HL-60/S4 (cell line): ENCODE results near the gene TRABD.

ENCODE experiments used
- in situ Hi-C: fragments of 300-500 bp; cut with MboI; formaldehyde crosslinking; loops from 2 replicates; pipeline ENCODE4 v1.14.3; 2022; ENCODE audit warnings: low sequenced_read_pairs

The TRABD gene

DNA sequence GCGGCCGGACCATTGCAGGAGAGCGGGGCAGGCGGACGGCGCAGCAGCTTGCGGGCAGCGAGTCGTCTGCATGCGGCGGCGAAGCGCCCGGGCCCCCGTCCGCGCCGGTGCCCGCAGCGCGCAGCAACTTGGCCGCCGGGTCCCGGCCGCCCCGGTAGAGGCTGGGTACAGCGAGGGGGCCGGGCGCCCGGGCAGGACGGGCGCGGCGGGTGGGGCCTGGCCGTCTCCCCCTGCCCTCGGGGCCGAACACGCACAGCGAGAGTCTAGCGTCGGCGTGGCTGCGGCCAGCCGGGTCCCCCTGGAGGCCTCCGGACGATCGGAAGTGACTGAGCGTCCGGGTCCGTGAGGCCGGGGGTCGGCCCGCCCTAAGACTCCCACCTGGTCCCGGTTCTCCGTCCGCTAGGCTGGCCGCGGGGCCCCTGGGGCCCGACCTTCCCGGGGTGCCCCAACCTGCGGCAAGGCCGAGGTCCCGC lies 775 bp upstream of the TRABD start:
- in situ Hi-C loops = no loop called here

GRCh38 chr22:50186181-50186714 lies 535 bp downstream of the TRABD start:
- in situ Hi-C loops = no loop called here

DNA sequence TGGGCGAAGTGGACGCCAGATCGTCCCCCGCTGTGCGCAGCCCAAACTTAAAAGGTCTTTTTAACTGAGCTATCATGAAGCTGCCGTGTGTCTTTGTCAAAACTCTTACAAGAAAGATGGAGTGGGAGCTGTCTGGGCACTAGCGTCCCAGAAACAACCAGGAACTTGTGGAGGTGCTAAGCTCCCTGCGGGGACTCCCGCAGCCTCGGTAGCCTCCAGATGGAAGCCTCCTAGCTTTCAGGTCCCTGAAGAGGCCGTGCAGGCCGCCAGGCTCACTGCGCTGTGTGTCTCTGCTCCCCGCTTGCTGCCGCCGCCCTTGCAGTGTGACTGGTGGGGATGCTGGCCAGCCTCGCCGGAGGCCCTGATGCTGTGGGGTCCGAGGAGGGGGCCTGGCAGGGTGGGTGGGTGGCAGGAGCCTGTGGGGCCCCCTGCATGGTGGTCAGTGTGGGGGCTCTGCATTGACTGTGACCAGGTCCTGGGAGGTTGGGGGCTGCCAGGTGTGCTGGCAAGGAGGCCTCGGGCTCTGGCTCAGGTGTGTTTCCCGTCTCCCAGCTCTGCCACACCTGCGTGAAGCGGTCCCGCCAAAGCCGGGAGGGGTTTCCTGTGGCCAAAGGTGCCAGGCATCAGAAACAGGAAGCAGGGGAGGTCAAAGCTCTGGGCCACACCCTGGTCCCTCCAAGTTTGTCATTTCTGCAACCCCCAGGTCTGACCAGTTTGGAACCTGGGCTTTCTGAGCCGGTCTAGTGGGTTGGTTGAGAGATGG lies 1.2 kb downstream of the TRABD start:
- in situ Hi-C loops = no loop called here

- in situ Hi-C loops = no loop called here
Observed at GRCh38 chr22:50188356-50188755, 2.6 kb downstream of the TRABD start.

DNA sequence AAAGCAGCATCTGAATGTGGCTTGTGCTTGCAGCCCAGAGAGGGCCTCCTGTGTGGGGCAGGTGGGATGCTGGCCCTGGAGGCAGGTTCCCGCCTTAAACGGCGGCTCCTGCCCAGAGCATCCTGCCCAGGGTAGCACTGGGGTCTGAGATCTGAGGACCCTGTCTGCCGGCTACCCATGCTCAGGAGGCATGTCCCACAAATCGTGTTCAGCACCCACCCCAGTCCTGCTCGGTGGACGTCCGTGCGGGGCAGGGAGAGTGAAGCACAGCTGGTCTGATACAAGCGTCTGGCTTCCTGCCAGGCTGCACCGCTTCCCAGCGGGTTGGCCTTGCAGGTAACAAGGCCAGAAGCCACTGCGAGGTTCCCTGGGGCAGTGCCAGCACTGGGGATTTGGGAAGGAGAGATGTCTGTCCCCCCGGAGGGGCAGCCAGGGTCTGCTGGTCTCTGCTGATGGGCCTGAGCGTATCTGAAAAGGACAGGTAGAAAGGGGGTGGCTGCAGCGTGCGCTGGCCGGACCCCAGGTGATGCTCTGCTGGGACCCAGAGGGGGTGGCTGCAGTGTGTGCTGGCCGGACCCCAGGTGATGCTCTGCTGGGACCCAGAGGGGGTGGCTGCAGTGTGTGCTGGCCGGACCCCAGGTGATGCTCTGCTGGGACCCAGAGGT lies 3.6 kb downstream of the TRABD start:
- in situ Hi-C loops = no loop called here

GRCh38 chr22:50189849-50190181 lies 4.1 kb downstream of the TRABD start:
- in situ Hi-C loops = no loop called here

- in situ Hi-C loops = no loop called here
Observed at GRCh38 chr22:50190182-50190940, 4.6 kb downstream of the TRABD start.

DNA sequence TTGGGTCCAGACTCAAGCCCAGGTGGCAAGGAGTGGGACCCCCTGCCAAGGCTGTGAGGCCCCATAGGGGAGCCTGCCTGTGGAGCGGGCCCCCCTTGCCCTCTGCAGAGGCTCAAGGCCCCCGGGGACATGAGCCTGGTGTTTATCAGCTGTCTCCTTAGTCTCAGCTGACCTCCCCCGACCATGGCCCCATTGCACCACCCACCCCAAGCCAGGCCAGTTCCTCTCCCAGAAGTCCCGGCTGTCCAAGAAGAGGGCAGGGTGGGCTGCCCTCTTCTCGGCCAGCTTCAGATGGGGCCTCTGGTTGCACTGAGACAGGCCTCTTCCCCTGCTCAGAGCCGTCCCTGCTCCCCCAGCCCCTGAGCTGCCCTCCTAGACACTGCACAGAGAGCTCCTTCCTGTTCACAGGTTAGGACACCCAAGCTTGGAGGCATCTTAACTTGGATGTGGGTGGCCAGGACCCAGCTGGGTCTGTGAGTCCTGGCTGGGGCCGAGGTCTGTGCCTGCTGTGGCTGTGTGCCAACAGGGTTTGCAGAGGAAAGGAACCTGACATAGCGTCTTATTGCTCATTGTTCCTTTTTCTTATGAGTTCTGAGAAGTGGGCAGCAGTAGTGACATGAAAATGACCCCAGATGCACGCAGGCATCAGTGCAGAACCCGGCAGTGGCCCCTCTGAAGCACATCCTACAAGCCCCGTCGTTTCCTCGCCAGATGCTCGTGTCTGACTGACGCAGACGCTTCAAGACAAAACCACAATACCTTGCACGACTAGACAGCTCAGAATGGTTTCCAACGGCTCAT lies 5.4 kb downstream of the TRABD start:
- in situ Hi-C loops = no loop called here

DNA sequence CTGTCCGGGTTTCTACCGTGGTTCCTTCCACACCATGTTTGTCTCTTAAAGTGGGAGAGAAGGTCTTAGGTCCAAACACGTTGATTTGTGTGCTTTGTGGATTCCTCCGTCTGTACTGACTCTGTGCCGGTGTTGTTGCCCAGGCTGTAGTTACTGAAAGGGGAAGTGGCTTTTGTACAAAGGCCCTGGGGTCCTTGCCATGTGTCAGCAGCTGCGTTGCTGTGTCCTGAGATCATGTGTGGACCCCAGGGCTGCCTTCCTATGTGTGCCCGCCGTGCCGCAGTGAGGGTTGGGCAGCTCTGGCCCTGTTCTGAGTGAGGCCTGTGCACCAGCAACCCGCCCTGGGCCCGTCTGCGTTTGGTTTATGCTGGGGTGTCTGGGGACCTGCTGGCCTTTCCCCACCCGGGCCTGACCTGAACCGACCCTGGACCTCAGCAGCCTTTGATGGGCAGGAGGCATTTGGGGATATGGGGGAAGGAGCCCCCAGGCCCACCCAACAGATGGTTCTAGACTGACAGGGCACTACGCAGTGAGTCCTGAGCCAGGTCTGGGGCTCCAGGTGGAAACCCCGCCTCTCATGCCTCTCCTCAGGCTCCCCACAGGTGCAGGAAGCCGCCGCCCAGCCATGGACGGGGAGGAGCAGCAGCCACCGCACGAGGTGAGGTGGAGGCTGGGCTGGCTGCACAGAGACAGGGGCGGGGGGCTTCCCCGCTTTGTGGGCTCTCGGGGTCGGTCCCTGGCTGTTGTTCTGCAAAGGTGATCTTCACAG lies 6.9 kb downstream of the TRABD start:
- in situ Hi-C loops = no loop called here

DNA sequence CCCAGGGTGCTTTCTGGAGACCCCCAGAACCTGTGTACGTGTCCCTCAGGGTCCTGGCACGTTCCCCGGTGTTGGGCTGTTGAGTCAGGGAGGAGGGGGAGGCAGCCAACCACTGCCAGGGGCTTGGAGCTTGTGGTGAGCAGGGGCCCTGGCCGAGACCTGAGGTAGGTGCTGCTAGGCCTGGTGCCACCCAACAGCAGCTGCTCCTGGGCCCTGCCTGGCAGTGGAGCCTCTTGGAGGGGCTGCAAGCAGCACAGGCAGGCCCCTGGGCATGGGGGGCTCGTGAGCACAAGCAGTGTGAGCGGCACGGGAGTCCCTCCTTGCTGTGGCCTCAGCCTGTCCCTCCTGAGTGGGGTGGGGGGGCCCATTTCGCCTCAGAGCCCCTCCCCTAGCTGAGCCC lies 7.9 kb downstream of the TRABD start:
- in situ Hi-C loops = no loop called here

- in situ Hi-C loops = no loop called here
Observed at GRCh38 chr22:50194037-50194805, 8.5 kb downstream of the TRABD start.

GRCh38 chr22:50196256-50196655 lies 10.5 kb downstream of the TRABD start:
- in situ Hi-C loops = no loop called here

DNA sequence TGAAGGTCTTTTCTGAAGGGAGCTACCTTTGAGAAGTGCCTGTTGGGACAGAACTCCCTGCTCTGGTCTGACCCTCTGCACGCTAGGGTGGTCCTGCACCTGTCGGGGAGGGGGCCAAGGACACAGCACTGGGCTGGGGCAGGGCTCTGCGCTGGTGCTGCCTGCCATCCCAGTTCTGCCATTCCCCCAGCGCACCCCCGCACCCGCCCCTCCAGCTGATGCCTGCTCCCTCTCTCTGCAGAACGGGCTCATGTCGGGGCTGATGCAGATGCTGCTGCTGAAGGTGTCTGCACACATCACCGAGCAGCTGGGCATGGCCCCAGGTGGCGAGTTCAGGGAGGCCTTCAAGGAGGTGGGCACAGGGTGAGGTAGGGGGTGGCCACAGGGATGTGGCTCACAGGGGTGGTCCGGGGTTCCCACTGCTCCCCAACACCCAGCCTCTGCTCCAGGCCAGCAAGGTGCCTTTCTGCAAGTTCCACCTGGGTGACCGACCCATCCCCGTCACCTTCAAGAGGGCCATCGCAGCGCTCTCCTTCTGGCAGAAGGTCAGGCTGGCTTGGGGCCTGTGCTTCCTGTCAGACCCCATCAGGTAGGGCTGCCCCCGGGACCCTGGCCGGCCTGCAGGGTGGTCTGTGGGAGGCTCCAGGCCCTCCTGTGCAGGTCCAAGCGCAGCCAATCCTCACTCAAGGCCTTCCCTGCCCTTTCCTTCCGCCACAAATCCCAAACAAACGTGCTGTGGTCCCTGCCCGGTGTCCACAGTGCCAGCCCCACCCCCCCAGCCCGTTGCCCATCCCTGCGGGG lies 11.5 kb downstream of the TRABD start:
- in situ Hi-C loops = no loop called here

GRCh38 chr22:50197856-50198623 lies 12.3 kb downstream of the TRABD start:
- in situ Hi-C loops = no loop called here

GRCh38 chr22:50198624-50199017 lies 12.9 kb downstream of the TRABD start:
- in situ Hi-C loops = no loop called here

- in situ Hi-C loops = no loop called here
Observed at GRCh38 chr22:50199251-50199721, 13.6 kb downstream of the TRABD start.

- in situ Hi-C loops = loop anchor here (25.0 kb wide), 2 partner anchors 263 to 438 kb away; no protein-coding TSS in a partner anchor
Observed at GRCh38 chr22:50199829-50200460, 14.2 kb downstream of the TRABD start.
